Astrocyte (in vitro differentiated cells and primary cell): ENCODE measurements around the gene PLB1. TPM values are rescaled to one million over a fixed set of nuclear protein-coding genes. Genes with fewer than 3 reads are reported as not detected.

Experiments used
- DNase-seq: peaks from one replicate; pipeline ENCODE4 v3.0.0-alpha.2; 2010; ENCODE audit warnings: low read depth
- FAIRE-seq: peaks from 2 replicates; lab custom pipeline; 2011; peaks lifted over from hg19 to GRCh38; lab: Jason Lieb, UNC
- H2AFZ ChIP-seq: 2 replicates; pipeline ENCODE4 v1.6.0; 2012; ENCODE audit warnings: low read depth, low read length, inconsistent platforms
- H3K27ac ChIP-seq: 2 replicates; pipeline ENCODE4 v1.5.1; 2011; ENCODE audit warnings: low read depth, low read length, inconsistent platforms
- H3K27me3 ChIP-seq: 2 replicates; pipeline ENCODE4 v1.6.0; 2011; ENCODE audit warnings: low read length, inconsistent platforms; ENCODE audit not compliant: insufficient read depth
- H3K36me3 ChIP-seq: 2 replicates; pipeline ENCODE4 v1.5.1; 2011; ENCODE audit warnings: low read length, inconsistent platforms; ENCODE audit not compliant: insufficient read depth
- H3K4me1 ChIP-seq: 2 replicates; pipeline ENCODE4 v1.5.1; 2011; ENCODE audit warnings: low read length, inconsistent platforms; ENCODE audit not compliant: insufficient read depth
- H3K4me2 ChIP-seq: 2 replicates; pipeline ENCODE4 v1.6.0; 2012; ENCODE audit warnings: low read length, inconsistent platforms
- H3K4me3 ChIP-seq: 2 replicates; pipeline ENCODE4 v1.5.1; 2011; ENCODE audit warnings: low read depth, mild to moderate bottlenecking, low read length, inconsistent platforms; ENCODE audit not compliant: insufficient read depth
- H3K79me2 ChIP-seq: 2 replicates; pipeline ENCODE4 v1.6.0; 2012; ENCODE audit warnings: mild to moderate bottlenecking, low read length, inconsistent platforms; ENCODE audit not compliant: insufficient read depth
- H3K9ac ChIP-seq: 2 replicates; pipeline ENCODE4 v1.6.0; 2012; ENCODE audit warnings: mild to moderate bottlenecking, low read length, inconsistent platforms
- H3K9me3 ChIP-seq: 2 replicates; pipeline ENCODE4 v1.5.1; 2012; ENCODE audit warnings: low read depth, mild to moderate bottlenecking, low read length, inconsistent platforms; ENCODE audit not compliant: insufficient read depth
- H4K20me1 ChIP-seq: 2 replicates; pipeline ENCODE4 v1.6.0; 2012; ENCODE audit warnings: low read length, inconsistent platforms; ENCODE audit not compliant: insufficient read depth
- H3K27ac Mint-ChIP-seq: one replicate; pipeline ENCODE4 v1.8.0; 2021; ENCODE audit warnings: mild to moderate bottlenecking, mixed read lengths; ENCODE audit not compliant: unreplicated experiment
- H3K27me3 Mint-ChIP-seq: one replicate; pipeline ENCODE4 v1.8.0; 2021; ENCODE audit warnings: low read depth, mixed read lengths; ENCODE audit not compliant: unreplicated experiment
- H3K36me3 Mint-ChIP-seq: one replicate; pipeline ENCODE4 v1.8.0; 2021; ENCODE audit warnings: low read depth, mixed read lengths; ENCODE audit not compliant: unreplicated experiment
- H3K4me1 Mint-ChIP-seq: one replicate; pipeline ENCODE4 v1.8.0; 2021; ENCODE audit warnings: low read depth, mixed read lengths; ENCODE audit not compliant: unreplicated experiment
- H3K4me3 Mint-ChIP-seq: one replicate; pipeline ENCODE4 v1.8.0; 2021; ENCODE audit warnings: mild to moderate bottlenecking, moderate library complexity, mixed read lengths; ENCODE audit not compliant: unreplicated experiment
- H3K9me3 Mint-ChIP-seq: one replicate; pipeline ENCODE4 v1.8.0; 2021; ENCODE audit warnings: mild to moderate bottlenecking, mixed read lengths; ENCODE audit not compliant: unreplicated experiment
- EZH2 ChIP-seq: IDR thresholded peaks from 2 replicates; pipeline ENCODE4 v1.6.1; 2012; ENCODE audit warnings: mild to moderate bottlenecking, low read length, inconsistent platforms; ENCODE audit not compliant: insufficient read depth
- total RNA-seq: library from RNA; stranded (reverse); gene quantifications from 2 replicates; pipeline ENCODE4 v1.2.1, GENCODE V29; 2021
- TF ChIP-seq, protein P1 (sequence below): IDR thresholded peaks from 2 replicates; pipeline ENCODE4 v1.5.1; 2011; ENCODE audit warnings: low read depth, mild to moderate bottlenecking, inconsistent platforms, low read length, moderate library complexity; ENCODE audit not compliant: insufficient read depth

The PLB1 gene
- total RNA-seq, 1 donor from 2014 or later, result 0.98 TPM

DNA sequence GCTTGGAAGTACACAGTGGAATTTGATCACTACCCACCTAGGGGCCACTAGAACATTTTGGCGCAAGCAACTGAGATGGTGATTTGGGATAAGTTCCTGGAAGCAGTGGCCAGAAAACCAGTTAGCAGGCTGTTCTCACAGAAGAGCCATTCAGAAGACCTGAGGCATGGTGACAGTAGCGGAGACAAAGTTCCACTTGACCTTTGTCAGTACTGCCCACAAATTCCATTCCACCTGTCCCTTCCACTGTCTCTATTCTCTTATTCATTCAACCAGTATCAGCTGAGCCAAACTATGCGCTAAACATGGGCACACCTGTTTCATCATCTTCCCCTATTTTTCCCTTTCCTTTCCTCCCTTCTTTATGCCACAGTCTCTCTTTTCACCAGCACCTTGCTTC, 196.6 kb downstream of the PLB1 start:
- H3K9ac ChIP-seq, result no peak overlapping the region
- peak overlapping the region; percentile 53 for H2AFZ ChIP-seq
- H3K4me3 Mint-ChIP-seq, result peak overlapping the region; percentile 40
- no peaks in the 10 kb centered on the region for H3K9me3 ChIP-seq
- H3K36me3 Mint-ChIP-seq, result no peaks in the 10 kb centered on the region
- peaks cover 10% of the 10 kb centered on the region for H3K4me1 ChIP-seq
- DNase-seq (no peak), FAIRE-seq (no peak)
- H3K4me1 Mint-ChIP-seq, result peaks cover 25% of the 10 kb centered on the region
- peak overlapping the region; percentile 35 for H3K27ac Mint-ChIP-seq
- peaks cover 4% of the 10 kb centered on the region for H3K9me3 Mint-ChIP-seq
- no peaks in the 10 kb centered on the region for H3K36me3 ChIP-seq
- H3K27me3 ChIP-seq, result no peaks in the 10 kb centered on the region
- no peak overlapping the region for H3K4me3 ChIP-seq
- peak overlapping the region; percentile 65 for H3K4me2 ChIP-seq
- H3K27ac ChIP-seq, result no peak overlapping the region
- H3K27me3 Mint-ChIP-seq, result no peaks in the 10 kb centered on the region
- H4K20me1 ChIP-seq, result no peaks in the 10 kb centered on the region
- H3K79me2 ChIP-seq, result no peaks in the 10 kb centered on the region
- TF ChIP-seq EZH2, result no peak
- TF ChIP-seq, protein P1, sequence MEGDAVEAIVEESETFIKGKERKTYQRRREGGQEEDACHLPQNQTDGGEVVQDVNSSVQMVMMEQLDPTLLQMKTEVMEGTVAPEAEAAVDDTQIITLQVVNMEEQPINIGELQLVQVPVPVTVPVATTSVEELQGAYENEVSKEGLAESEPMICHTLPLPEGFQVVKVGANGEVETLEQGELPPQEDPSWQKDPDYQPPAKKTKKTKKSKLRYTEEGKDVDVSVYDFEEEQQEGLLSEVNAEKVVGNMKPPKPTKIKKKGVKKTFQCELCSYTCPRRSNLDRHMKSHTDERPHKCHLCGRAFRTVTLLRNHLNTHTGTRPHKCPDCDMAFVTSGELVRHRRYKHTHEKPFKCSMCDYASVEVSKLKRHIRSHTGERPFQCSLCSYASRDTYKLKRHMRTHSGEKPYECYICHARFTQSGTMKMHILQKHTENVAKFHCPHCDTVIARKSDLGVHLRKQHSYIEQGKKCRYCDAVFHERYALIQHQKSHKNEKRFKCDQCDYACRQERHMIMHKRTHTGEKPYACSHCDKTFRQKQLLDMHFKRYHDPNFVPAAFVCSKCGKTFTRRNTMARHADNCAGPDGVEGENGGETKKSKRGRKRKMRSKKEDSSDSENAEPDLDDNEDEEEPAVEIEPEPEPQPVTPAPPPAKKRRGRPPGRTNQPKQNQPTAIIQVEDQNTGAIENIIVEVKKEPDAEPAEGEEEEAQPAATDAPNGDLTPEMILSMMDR, result no peak

DNA sequence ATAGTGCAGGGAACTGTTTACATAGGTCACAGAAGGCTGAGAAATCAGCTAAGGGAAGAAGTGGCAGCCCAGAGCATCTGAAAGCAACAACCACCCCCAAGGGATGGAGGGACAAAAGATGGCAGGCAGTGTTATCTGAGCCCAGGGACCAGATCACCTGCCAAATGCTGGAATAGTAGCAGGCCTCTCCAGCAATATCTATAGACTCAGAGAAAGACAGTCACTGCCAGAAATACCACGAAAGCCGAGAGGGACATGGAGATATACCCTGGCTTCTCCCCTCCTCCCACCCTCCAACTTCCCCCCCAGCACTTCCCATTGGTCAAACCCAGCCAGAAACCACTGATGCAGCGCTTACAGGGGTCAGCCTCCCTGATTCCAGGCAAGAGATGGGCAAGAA, 197.4 kb downstream of the PLB1 start:
- Histone ChIP-seq H3K27ac (no peak overlapping the region), H4K20me1 (no peaks in the 10 kb centered on the region), H2AFZ (no peak overlapping the region), H3K79me2 (no peaks in the 10 kb centered on the region), H3K9me3 (no peaks in the 10 kb centered on the region), H3K4me3 (no peak overlapping the region), H3K36me3 (no peaks in the 10 kb centered on the region), H3K4me1 (peaks cover 10% of the 10 kb centered on the region), H3K4me2 (no peak overlapping the region), H3K27me3 (no peaks in the 10 kb centered on the region), H3K9ac (no peak overlapping the region)
- TF ChIP-seq EZH2, result no peak
- TF ChIP-seq, protein P1, result no peak
- DNase-seq (no peak), FAIRE-seq (no peak)
- Mint-ChIP-seq H3K4me1 (peaks cover 25% of the 10 kb centered on the region), H3K27ac (no peak overlapping the region), H3K27me3 (no peaks in the 10 kb centered on the region), H3K36me3 (no peaks in the 10 kb centered on the region), H3K9me3 (peaks cover 4% of the 10 kb centered on the region), H3K4me3 (no peak overlapping the region)

Other genes with a start within 250 kb of the PLB1 start
- gene FOSL2, start 103.2 kb upstream of the PLB1 start, total RNA-seq, result 156 and 158 TPM in 2 replicates